ENCODE results near the gene ARPC5L. TPM values are rescaled to one million over a fixed set of nuclear protein-coding genes. Genes with fewer than 3 reads are reported as not detected.

The ARPC5L gene
- total and polyA plus RNA-seq, 2 of the 13 experiments (the other 11 are each of a cell fraction or from before 2014, with no cell fraction given) = 29.9 to 33.8 TPM

DNA sequence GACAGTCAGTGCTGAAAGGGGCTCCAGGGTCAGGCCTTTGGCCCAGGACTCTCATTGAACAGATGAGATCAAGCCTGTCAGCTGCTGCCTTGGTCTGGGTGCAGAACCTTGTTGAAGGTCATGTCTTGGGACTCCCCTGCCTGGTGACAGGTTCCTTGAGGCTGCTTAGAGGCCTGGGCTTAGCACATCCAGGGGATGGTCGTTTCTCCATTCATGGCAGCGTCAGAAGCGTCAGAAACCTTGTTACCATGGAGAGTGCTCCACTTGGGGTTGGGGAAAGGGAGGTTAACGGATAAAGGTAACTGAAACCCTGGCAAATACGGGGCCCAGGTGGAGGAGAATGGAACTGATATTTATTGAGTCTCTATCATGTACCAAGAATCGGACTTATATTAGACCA lies 8.8 kb downstream of the ARPC5L start:
- POLR2A ChIA-PET = interaction anchor here (0.7 to 1.3 kb wide), 2 partner anchors 9 to 61 kb away, joined by 3 to 6 read pairs; partner anchors contain the start of genes ARPC5L and RPL35
- CTCF ChIA-PET (ENCODE audit: low intra/inter-chr PET ratio, low total read pairs) = no interaction called here
- intact Hi-C loops (cut with micrococcal nuclease; ENCODE audit: unreplicated experiment) (no loop called here), in situ Hi-C loops (cut with HindIII; ENCODE audit: extremely low pct_ligation_motif_present, low pct_unique_long_range_greater_than_20kb) (no loop called here)
- Histone ChIP-seq H3K9me3 (ENCODE audit: low read length) (no peaks in the 10 kb centered on the region), H4K20me1 (ENCODE audit: insufficient read depth, low read length) (no peaks in the 10 kb centered on the region; the same call in 1 of the 2 replicates), H2AFZ (ENCODE audit: low read length) (no peak overlapping the region), H3K27me3 (ENCODE audit: control insufficient read depth in 1 of 2, insufficient read depth in 2 of 2, low read length in 2 of 2) (no peaks in the 10 kb centered on the region; a peak in 1 of 5 replicates), H3K9ac (ENCODE audit: insufficient read depth, low read depth, low read length) (peak overlapping the region; percentile 98), H3K27ac (ENCODE audit: extremely low read length, insufficient read depth, low read length) (peak overlapping the region; percentile 90), H3K79me2 (ENCODE audit: insufficient read depth, low read length) (peaks cover 62% of the 10 kb centered on the region), H3K4me2 (ENCODE audit: low read depth, low read length) (peak overlapping the region; percentile 94), H3K36me3 (replicated peaks in 1 of 2; ENCODE audit: control insufficient read depth in 1 of 2, insufficient read depth in 2 of 2, low read length in 2 of 2) (peaks cover 14 to 41% of the 10 kb centered on the region in 2 experiments), H3K4me3 (replicated peaks in 1 of 3; ENCODE audit: insufficient read depth in 1 of 3, low read depth in 2 of 3, low read length in 3 of 3) (peak overlapping the region; percentile 81 to 98 (median 94)), H3K4me1 (ENCODE audit: insufficient read depth, low read length) (peaks cover 39% of the 10 kb centered on the region)
- DNase-seq (ENCODE audit: low spot score) (no peak), ATAC-seq (no peak), FAIRE-seq (no peak)
- WGBS (ENCODE audit: low lambda C conversion rate) = 77% methylated on average over 6 of the region's 6 CpGs
- TF ChIP-seq, protein P1, sequence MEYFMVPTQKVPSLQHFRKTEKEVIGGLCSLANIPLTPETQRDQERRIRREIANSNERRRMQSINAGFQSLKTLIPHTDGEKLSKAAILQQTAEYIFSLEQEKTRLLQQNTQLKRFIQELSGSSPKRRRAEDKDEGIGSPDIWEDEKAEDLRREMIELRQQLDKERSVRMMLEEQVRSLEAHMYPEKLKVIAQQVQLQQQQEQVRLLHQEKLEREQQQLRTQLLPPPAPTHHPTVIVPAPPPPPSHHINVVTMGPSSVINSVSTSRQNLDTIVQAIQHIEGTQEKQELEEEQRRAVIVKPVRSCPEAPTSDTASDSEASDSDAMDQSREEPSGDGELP (IDR thresholded peaks at IDR 0.05; ENCODE audit: borderline replicate concordance, low read depth) = peak; percentile 3; the same call in 1 of the 2 replicates
- TF ChIP-seq, protein P2, sequence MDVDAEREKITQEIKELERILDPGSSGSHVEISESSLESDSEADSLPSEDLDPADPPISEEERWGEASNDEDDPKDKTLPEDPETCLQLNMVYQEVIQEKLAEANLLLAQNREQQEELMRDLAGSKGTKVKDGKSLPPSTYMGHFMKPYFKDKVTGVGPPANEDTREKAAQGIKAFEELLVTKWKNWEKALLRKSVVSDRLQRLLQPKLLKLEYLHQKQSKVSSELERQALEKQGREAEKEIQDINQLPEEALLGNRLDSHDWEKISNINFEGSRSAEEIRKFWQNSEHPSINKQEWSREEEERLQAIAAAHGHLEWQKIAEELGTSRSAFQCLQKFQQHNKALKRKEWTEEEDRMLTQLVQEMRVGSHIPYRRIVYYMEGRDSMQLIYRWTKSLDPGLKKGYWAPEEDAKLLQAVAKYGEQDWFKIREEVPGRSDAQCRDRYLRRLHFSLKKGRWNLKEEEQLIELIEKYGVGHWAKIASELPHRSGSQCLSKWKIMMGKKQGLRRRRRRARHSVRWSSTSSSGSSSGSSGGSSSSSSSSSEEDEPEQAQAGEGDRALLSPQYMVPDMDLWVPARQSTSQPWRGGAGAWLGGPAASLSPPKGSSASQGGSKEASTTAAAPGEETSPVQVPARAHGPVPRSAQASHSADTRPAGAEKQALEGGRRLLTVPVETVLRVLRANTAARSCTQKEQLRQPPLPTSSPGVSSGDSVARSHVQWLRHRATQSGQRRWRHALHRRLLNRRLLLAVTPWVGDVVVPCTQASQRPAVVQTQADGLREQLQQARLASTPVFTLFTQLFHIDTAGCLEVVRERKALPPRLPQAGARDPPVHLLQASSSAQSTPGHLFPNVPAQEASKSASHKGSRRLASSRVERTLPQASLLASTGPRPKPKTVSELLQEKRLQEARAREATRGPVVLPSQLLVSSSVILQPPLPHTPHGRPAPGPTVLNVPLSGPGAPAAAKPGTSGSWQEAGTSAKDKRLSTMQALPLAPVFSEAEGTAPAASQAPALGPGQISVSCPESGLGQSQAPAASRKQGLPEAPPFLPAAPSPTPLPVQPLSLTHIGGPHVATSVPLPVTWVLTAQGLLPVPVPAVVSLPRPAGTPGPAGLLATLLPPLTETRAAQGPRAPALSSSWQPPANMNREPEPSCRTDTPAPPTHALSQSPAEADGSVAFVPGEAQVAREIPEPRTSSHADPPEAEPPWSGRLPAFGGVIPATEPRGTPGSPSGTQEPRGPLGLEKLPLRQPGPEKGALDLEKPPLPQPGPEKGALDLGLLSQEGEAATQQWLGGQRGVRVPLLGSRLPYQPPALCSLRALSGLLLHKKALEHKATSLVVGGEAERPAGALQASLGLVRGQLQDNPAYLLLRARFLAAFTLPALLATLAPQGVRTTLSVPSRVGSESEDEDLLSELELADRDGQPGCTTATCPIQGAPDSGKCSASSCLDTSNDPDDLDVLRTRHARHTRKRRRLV (CRISPR knock-in tag; IDR thresholded peaks at IDR 0.05) = 0 out of 2 replicates have a peak, but pooled peaks have one; percentile 8
- TF ChIP-seq ISX (CRISPR knock-in tag; conservative IDR thresholded peaks at IDR 0.05) (no peak), ZNF567 (CRISPR knock-in tag; IDR thresholded peaks at IDR 0.05; ENCODE audit: borderline replicate concordance) (0 out of 2 replicates have a peak, but pooled peaks have one; percentile 26), ZFP36L2 (CRISPR knock-in tag; IDR thresholded peaks at IDR 0.05) (no peak), TCF7 (IDR thresholded peaks at IDR 0.05; ENCODE audit: low read depth) (no peak)
- TF ChIP-seq, protein P3, sequence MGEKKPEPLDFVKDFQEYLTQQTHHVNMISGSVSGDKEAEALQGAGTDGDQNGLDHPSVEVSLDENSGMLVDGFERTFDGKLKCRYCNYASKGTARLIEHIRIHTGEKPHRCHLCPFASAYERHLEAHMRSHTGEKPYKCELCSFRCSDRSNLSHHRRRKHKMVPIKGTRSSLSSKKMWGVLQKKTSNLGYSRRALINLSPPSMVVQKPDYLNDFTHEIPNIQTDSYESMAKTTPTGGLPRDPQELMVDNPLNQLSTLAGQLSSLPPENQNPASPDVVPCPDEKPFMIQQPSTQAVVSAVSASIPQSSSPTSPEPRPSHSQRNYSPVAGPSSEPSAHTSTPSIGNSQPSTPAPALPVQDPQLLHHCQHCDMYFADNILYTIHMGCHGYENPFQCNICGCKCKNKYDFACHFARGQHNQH (CRISPR knock-in tag; IDR thresholded peaks at IDR 0.05) = no peak
- BruUV-seq (replicated peaks) = no TSS peak
